Measurements from ENCODE around the gene RBM20. TPM values are rescaled to one million over a fixed set of nuclear protein-coding genes. Genes with fewer than 3 reads are reported as not detected.

Gene RBM20
- total RNA-seq, 4 donors from 2014 or later, result 1.6 to 18.6 (median 3.2) TPM

- Histone ChIP-seq H3K9me3 (no peaks in the 10 kb centered on the region), H3K4me3 (no peak overlapping the region), H3K4me1 (peaks cover 17% of the 10 kb centered on the region), H3K27me3 (no peaks in the 10 kb centered on the region), H3K27ac (no peak overlapping the region), H3K36me3 (no peaks in the 10 kb centered on the region)
- TF ChIP-seq POLR2A (IDR thresholded peaks at IDR 0.05) (no peak), CTCF (IDR thresholded peaks at IDR 0.05) (no peak), EP300 (IDR thresholded peaks at IDR 0.05) (no peak), POLR2AphosphoS5 (IDR thresholded peaks at IDR 0.05) (no peak)
- 97% methylated on average over 3 of the region's 3 CpGs for WGBS
- no peak for DNase-seq (ENCODE audit: low spot score in 2 of 2)
Measured at GRCh38 chr10:110777017-110777416, 132.9 kb downstream of the RBM20 start.

GRCh38 chr10:110777661-110778060, 133.5 kb downstream of the RBM20 start:
- Histone ChIP-seq H3K27ac (no peak overlapping the region), H3K36me3 (no peaks in the 10 kb centered on the region), H3K27me3 (no peaks in the 10 kb centered on the region), H3K9me3 (no peaks in the 10 kb centered on the region), H3K4me3 (no peak overlapping the region), H3K4me1 (peaks cover 17% of the 10 kb centered on the region)
- WGBS, result 88% methylated on average over 4 of the region's 4 CpGs
- TF ChIP-seq CTCF (IDR thresholded peaks at IDR 0.05) (no peak), EP300 (IDR thresholded peaks at IDR 0.05) (no peak), POLR2AphosphoS5 (IDR thresholded peaks at IDR 0.05) (no peak)
- no peak for DNase-seq (ENCODE audit: low spot score in 2 of 2)

GRCh38 chr10:110778211-110778610, 134.1 kb downstream of the RBM20 start:
- DNase-seq (ENCODE audit: low spot score in 2 of 2), result no peak
- WGBS, result 39% methylated on average over 1 of the region's 1 CpG
- Histone ChIP-seq H3K27me3 (no peaks in the 10 kb centered on the region), H3K36me3 (no peaks in the 10 kb centered on the region), H3K27ac (no peak overlapping the region), H3K4me1 (peaks cover 17% of the 10 kb centered on the region), H3K4me3 (no peak overlapping the region), H3K9me3 (no peaks in the 10 kb centered on the region)
- no peak for TF ChIP-seq POLR2A (IDR thresholded peaks at IDR 0.05)
- TF ChIP-seq POLR2AphosphoS5 (IDR thresholded peaks at IDR 0.05), result no peak
- no peak for TF ChIP-seq CTCF (IDR thresholded peaks at IDR 0.05)
- no peak for TF ChIP-seq EP300 (IDR thresholded peaks at IDR 0.05)

GRCh38 chr10:110779489-110779888, 135.4 kb downstream of the RBM20 start:
- no peaks in the 10 kb centered on the region for H3K27me3 ChIP-seq
- no peaks in the 10 kb centered on the region for H3K9me3 ChIP-seq
- no peaks in the 10 kb centered on the region for H3K36me3 ChIP-seq
- no peak overlapping the region for H3K4me3 ChIP-seq
- no peak for TF ChIP-seq EP300 (IDR thresholded peaks at IDR 0.05)
- TF ChIP-seq POLR2AphosphoS5 (IDR thresholded peaks at IDR 0.05), result no peak
- TF ChIP-seq POLR2A (IDR thresholded peaks at IDR 0.05), result no peak
- no peak for TF ChIP-seq CTCF (IDR thresholded peaks at IDR 0.05)
- WGBS, result 62% methylated on average over 3 of the region's 3 CpGs
- peaks cover 6% of the 10 kb centered on the region for H3K4me1 ChIP-seq
- H3K27ac ChIP-seq, result no peak overlapping the region
- DNase-seq (ENCODE audit: low spot score in 2 of 2), result no peak

- peaks cover 7% of the 10 kb centered on the region for H3K4me1 ChIP-seq
- H3K36me3 ChIP-seq, result no peaks in the 10 kb centered on the region
- TF ChIP-seq POLR2AphosphoS5 (IDR thresholded peaks at IDR 0.05) (no peak), POLR2A (IDR thresholded peaks at IDR 0.05) (no peak), EP300 (IDR thresholded peaks at IDR 0.05) (no peak), CTCF (IDR thresholded peaks at IDR 0.05) (no peak)
- no peak for DNase-seq (ENCODE audit: low spot score in 2 of 2)
- H3K27ac ChIP-seq, result no peak overlapping the region
- no peak overlapping the region for H3K4me3 ChIP-seq
- WGBS, result 99% methylated on average over 8 of the region's 8 CpGs
- H3K27me3 ChIP-seq, result no peaks in the 10 kb centered on the region
- H3K9me3 ChIP-seq, result no peaks in the 10 kb centered on the region
Measured at GRCh38 chr10:110780704-110781103, 136.6 kb downstream of the RBM20 start.

All from suprapubic skin (tissue), 4 donors.